Upper lobe of left lung (tissue), 6 donors: Measurements from ENCODE around the gene ST7. TPM values are rescaled to one million over a fixed set of nuclear protein-coding genes. Genes with fewer than 3 reads are reported as not detected.

Experiments
- ATAC-seq, 2 donors: fragments of 200-7000 bp; cut with Tn5 transposase; one replicate each; pipeline ENCODE4 v1.9.1; 2022; ENCODE audit warnings: mild to moderate bottlenecking in 2 of 2, moderate library complexity in 2 of 2; ENCODE audit not compliant: low FRiP score in 2 of 2
- DNase-seq, 2 donors: peaks; one replicate each; pipeline ENCODE4 v3.0.0-alpha.2; 2019 to 2020
- H3K27ac ChIP-seq, 4 donors: fragments of 200-600 bp; sonication (generic); one replicate each; pipeline ENCODE4 v1.5.1; 2016 to 2019
- H3K27me3 ChIP-seq, 4 donors: fragments of 200-600 bp; sonication (generic); one replicate each; pipeline ENCODE4 v1.5.1; 2017 to 2019
- H3K36me3 ChIP-seq, 4 donors: fragments of 200-600 bp; sonication (generic); one replicate each; pipeline ENCODE4 v1.5.1; 2016 to 2019
- H3K4me1 ChIP-seq, 4 donors: fragments of 200-600 bp; sonication (generic); one replicate each; pipeline ENCODE4 v1.5.1; 2018 to 2019
- H3K4me3 ChIP-seq, 4 donors: fragments of 200-600 bp; sonication (generic); one replicate each; pipeline ENCODE4 v1.5.1; 2017 to 2019; ENCODE audit warnings: mild to moderate bottlenecking in 2 of 4, moderate library complexity in 1 of 4
- H3K9me3 ChIP-seq, 4 donors: fragments of 200-600 bp; sonication (generic); one replicate each; pipeline ENCODE4 v1.5.1; 2018 to 2019
- EP300 ChIP-seq, 4 donors: sonication (generic); formaldehyde crosslinking; IDR thresholded peaks; one replicate each; pipeline ENCODE4 v1.5.1; 2017; ENCODE audit warnings: antibody characterized with exemption in 4 of 4, control low read depth in 2 of 4
- POLR2AphosphoS5 ChIP-seq, 2 donors: sonication (generic); formaldehyde crosslinking; IDR thresholded peaks; one replicate each; pipeline ENCODE4 v1.5.1; 2017; ENCODE audit warnings: antibody characterized with exemption in 2 of 2
- whole genome bisulfite sequencing, 2 donors: methylation state at CpG; one replicate each; pipeline ENCODE4 v1.1.5; 2017 to 2018; 5-methylcytosine and 5-hydroxymethylcytosine counted together
- small RNA-seq, 4 donors: library from RNA; depleted of rRNA; stranded (forward); fragments of <200 nt; gene quantifications; one replicate each; pipeline ENCODE3, GENCODE V24; 2016
- total RNA-seq, 6 donors: library from RNA; depleted of rRNA in 4 of 6; stranded (reverse); fragments of >200 nt in 4 of 6; gene quantifications; one replicate each; pipeline versions ENCODE4 v1.1.0 to v1.2.1, GENCODE V29; 2016 to 2021
- TF ChIP-seq, protein P1 (sequence below), 6 experiments: fragments of 450-650 bp in 4 of 6; fragments of 200-600 bp in 2 of 6; sonication (generic) in 2 of 6; IDR thresholded peaks; one replicate each; pipeline ENCODE4 v1.5.1; 2016 to 2019; ENCODE audit warnings: antibody characterized with exemption in 6 of 6
- donor health status: DM: no; HTN: no; CAD: no; lungs with moderate emphysema.
- donor health status: DM: no; HTN: yes; CAD: no; lungs with severe emphysema.

ST7 gene
- total RNA-seq, 6 donors from 2014 or later, result 36.0 to 135 (median 73.4) TPM

DNA sequence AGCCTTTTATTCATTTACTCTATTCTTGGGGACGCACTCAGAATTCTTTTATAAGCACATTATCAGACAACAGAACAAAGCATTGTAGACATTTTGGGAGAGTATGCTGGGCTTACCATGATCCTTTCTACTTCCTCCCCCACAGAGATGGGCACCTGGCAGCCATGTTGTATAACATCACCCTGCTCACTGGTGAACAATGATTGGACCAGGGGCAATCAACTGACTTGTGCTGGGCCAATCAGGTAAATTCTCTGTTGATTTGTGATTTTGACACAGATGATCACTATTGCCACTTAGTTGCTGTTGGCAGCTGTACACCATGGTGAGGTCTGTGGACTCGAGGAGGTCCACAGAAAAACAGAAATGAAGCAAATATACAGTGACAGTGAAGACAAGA is 325.9 kb downstream of the ST7 start:
- Histone ChIP-seq H3K36me3 (no peaks in the 10 kb centered on the region), H3K4me3 (no peak overlapping the region), H3K27me3 (no peaks in the 10 kb centered on the region), H3K9me3 (no peaks in the 10 kb centered on the region), H3K4me1 (peaks cover 7 to 27% (median 14%) of the 10 kb centered on the region in 4 donors), H3K27ac (no peak overlapping the region)
- 89% methylated on average over 2 of the region's 2 CpGs for WGBS, 2 donors
- TF ChIP-seq, protein P1, sequence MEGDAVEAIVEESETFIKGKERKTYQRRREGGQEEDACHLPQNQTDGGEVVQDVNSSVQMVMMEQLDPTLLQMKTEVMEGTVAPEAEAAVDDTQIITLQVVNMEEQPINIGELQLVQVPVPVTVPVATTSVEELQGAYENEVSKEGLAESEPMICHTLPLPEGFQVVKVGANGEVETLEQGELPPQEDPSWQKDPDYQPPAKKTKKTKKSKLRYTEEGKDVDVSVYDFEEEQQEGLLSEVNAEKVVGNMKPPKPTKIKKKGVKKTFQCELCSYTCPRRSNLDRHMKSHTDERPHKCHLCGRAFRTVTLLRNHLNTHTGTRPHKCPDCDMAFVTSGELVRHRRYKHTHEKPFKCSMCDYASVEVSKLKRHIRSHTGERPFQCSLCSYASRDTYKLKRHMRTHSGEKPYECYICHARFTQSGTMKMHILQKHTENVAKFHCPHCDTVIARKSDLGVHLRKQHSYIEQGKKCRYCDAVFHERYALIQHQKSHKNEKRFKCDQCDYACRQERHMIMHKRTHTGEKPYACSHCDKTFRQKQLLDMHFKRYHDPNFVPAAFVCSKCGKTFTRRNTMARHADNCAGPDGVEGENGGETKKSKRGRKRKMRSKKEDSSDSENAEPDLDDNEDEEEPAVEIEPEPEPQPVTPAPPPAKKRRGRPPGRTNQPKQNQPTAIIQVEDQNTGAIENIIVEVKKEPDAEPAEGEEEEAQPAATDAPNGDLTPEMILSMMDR (IDR thresholded peaks at IDR 0.05), result no peak
- TF ChIP-seq POLR2AphosphoS5 (IDR thresholded peaks at IDR 0.05), result no peak
- no peak for TF ChIP-seq EP300 (IDR thresholded peaks at IDR 0.05)
- ATAC-seq (no peak), DNase-seq (no peak)

Small RNA genes lying within 50 kb of the gene (small RNA-seq; reads per million reads assigned to genes)
- gene AC002542.1 (0 reads per million in 4 donors), gene MTCYBP6 (0 reads per million in 4 donors), gene RF00019 (0 reads per million in 4 donors), gene RF02179 (0 reads per million in 4 donors), gene RF02180 (0 reads per million in 4 donors), gene RF02181 (0 reads per million in 4 donors), gene RF02183 (0 reads per million in 4 donors), gene RF02184 (0 reads per million in 4 donors), gene RF02185 (0 reads per million in 4 donors), gene RF02188 (0 reads per million in 4 donors), gene RNA5SP239 (0 reads per million in 4 donors)

Other genes with a start within 250 kb of the ST7 start
- 100 to 1,000 TPM in 4 of 6 donors, 10 to 100 TPM in 2; 45.1 to 260 (median 168) TPM for gene CAPZA2, start 90.9 kb upstream of the ST7 start, total RNA-seq